Activated CD4-positive, alpha-beta T cell treated with anti-CD3 and anti-CD28 coated beads, Interleukin-2, amount 50 U/mL, for 1 hour (primary cell): ENCODE results near the gene NAT14.
A peak's percentile ranks its signal among the peaks of the same experiment; 100 is the strongest.
"Not testable (repeated sequence)": the region's sequence is repeated elsewhere in the genome, so short reads cannot be mapped to it uniquely, and the experiment has no call there.

Experiments
- DNase-seq: peaks from one replicate; pipeline ENCODE4 v3.0.0-alpha.2; 2020

Gene NAT14

GRCh38 chr19:55487924-55488687 is 3.1 kb downstream of the NAT14 start, which contains the start of gene SSC5D:
SSC5D (plus strand) TSS chr19:55488436; CDS start chr19:55488590, 154 bp downstream.
- DNase-seq, result no peak

DNA sequence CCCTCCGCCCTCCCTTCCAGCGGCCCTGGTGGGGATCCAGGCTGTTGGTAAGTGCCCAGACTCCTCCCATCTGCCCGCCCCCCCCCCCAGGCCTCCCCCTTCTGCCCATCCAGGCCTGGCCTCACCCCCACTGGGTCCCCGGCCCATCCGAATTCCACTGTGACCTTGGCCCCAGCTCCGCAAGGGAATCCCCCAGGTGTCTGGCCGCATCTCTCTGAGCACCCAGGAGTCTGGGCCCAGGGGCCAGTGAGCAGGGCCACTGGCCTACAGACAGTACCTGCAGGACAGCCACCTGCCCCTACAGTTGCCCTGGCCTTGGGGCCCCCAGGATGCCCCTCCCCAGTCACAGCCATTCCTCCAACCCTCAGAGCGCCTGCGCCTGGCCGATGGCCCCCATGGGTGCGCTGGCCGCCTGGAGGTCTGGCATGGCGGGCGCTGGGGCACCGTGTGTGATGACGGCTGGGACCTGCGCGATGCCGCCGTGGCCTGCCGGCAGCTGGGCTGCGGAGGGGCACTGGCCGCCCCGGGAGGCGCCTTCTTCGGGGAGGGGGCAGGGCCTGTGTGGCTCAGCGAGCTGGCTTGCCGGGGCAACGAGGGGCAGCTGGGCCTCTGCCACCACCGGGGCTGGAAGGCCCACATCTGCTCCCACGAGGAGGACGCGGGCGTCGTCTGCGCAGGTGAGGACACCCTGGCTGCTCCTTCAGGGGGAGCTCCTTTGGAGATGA is 4.2 kb downstream of the NAT14 start:
- DNase-seq, result no peak

- DNase-seq, result no peak
Observed at GRCh38 chr19:55489711-55490477, 4.9 kb downstream of the NAT14 start.

GRCh38 chr19:55490478-55491432 is 5.8 kb downstream of the NAT14 start:
- DNase-seq, result no peak

DNA sequence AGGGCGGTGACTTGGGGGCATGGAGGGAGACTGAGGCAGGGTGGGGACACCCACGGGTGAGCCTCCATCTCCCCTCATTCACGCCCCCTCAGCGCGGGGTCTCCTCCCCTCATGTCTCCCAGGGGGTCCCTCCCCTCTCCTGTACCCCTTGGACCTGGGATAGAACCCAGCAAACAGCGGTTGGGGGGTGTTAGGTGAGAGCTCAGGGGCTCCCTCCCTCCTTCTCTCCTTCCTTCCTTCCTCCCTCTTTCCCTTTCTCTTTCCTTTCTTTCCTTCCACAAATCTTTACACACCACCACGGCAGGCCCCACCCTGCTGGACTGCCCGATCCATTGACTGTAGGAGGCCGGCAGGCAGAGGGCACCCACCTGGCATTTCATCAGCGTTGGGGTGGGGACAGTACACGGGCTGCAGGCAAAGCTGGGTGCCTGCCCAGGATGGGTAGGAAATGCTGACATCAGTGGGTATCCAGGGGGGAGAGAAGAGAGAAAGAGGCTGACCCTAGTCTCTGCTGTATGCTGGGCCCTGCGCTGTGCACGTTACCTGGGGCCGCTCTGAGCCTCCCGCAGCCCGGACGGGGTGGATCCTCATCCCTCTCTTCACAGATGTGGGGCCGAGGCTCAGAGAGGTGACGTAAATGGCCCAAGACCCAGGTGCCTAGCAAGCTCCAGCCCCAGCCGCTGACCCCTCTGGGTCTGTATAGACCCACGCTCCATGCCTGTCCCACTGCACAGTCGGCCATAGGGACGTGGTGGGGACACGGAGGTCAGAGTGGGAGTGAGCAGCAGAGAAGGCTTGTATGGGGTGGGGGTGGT is 6.8 kb downstream of the NAT14 start:
- DNase-seq, result no peak

DNA sequence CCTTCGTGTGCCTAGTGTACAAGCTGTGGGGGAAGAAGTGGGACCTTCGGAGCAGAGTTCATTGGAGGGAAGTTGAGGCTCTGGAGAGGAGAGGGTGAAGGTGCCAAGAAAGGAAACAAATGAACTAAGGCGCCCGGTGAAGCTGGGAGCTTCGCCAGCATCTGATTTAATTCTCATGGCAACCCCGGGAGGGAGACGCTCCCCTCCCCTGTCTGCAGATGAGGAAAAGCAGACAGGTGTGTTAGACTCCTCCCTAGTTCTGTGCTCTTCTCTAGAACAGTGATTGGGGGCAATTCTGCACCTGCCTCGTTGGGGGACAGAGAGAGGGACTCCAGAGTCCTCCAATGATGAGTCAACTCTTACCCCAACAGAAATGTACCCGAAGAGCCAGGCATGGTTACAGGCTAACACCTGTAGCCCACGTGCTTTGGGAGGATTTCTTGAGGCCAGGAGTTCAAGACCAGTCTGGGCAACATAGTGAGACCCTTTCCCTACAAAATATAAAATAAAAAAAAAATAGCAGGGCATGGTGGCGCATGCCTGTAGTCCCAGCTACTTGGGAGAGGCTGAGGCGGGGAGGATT is 7.5 kb downstream of the NAT14 start:
- no peak for DNase-seq

DNA sequence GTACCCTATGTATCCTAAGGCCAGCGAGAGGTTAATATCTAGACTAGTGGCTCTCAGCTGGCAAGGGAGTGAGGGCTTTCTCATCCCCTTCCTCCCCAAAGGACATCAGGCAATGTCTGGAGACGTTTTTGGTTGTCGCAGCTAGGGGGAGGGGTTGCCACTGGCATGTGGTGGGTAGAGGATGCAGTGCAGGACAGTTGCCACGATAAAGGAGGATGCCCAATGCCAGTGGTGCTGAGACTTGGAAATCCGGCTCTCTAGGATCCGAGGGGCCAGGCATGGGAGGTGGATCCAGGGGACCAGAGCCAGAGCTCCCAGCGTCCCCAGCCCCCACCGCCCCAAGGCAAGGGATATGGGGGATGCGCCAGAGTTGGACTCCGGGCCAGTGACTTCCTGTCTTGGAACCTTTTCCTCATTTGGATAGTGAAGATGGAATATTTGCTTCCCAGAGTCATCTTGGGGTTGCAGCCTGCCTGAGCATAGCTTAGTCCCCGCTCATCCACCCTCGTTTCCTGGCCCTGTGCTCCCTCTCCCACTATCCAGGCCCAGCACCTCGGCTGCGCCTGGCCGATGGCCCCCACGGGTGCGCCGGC is 8.2 kb downstream of the NAT14 start:
- DNase-seq, result no peak

GRCh38 chr19:55493645-55494171 is 8.7 kb downstream of the NAT14 start:
- DNase-seq, result no peak

DNA sequence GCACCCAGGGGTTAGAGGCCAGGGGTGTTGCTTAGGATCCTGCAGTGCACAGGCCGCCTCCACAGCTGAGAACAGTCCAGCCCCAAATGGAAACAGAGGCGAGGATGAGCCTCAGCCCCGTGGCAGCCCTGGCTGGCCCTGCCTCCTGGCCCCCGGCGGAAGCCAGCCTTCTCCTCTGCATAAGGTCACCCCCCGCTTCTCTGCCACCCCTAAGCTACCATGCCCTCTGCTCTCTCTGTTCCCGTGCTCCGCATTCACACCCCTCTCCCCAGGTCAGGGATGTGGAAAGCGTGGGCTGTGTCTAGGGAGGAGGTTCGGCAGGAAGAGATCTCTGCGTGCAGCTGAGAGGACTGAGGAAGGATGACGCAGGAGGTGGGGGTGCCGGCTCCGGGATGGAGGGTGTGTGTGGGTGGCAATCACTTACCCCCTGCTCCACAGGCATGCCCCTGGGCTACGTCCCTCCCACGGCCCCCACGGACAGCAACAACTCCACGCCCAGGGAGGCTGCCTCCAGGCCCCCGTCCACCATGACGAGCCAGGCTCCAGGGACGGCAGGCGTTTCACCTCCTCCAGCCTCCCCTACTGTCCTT is 9.3 kb downstream of the NAT14 start:
- no peak for DNase-seq

DNA sequence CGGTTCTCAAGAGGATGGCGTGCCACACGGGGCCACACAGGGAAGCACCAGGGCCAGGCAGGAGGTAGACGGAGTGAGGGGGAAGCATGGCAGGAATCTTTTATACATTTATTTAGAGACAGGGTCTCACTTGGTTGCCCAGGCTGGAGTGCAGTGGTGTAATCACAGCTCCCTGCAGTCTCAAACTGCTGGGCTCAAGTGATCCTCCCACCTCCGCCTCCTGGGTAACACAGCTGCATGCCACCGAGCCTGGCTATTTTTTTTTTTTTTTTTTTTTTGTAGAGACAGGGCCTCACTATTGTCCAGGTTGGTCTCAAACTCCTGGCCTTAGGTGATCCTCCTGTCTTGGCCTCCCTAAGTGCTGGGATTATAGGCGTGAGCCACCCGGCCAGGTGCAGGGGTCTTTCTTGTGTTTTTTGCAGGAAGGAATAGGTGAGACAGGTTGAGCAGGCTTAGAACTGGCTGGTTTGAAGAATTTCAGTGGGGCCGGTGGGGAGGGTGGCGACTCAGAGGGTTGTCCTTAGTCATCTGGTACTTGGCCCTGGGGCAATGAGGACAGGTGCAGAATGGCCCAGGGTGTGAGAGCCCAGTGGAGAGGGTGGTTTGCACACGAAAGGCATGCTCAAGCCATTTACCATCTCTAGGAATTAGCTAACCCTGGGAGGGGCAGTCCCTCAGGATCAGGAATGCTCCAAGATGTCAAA is 10.8 kb downstream of the NAT14 start:
- DNase-seq, result no peak

- not testable (repeated sequence) for DNase-seq
Observed at GRCh38 chr19:55496820-55497219, 11.8 kb downstream of the NAT14 start.

DNA sequence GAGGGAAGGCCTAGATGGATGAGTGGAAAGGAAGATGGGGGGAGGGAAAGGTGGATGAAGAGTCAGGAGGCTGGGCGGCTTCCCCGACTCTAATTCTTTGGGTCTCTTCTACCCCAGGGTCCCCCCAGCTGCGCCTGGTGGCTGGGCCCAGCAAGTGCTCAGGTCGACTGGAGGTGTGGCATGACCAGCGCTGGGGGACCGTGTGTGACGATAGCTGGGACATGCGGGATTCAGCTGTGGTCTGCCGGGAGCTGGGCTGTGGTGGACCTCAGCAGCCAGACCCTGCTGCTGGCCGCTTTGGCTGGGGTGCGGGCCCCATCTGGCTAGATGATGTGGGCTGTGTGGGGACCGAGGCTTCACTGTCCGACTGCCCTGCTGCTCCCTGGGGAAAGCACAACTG is 12.8 kb downstream of the NAT14 start:
- no peak for DNase-seq

DNA sequence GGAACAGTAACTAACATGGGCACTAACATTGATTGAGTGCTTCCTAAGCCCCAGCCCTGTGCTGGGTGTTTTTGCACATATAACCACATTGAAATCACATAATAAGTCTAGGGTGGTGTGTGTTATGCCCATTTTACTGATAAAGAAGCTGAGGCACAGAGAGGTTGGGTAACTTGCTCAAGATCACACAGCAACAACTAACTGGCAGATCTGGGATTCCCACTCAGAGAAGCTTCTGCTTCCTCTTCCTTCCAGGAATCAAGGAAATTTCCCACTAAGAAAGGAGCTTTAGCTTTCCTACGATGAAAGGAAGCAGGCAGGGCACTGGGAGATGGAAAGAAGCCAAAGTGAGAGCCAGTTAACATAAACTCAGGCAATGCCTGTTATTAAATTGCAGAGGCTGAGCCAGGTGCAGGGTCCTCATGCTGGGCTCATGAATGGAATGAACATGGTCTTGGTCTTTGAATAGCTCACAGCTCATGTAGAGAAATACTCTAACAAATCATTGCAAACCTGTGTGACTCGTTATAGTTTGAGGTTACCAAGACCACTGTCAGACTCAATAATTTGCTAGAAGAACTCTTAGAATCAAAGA is 13.4 kb downstream of the NAT14 start:
- no peak for DNase-seq

DNA sequence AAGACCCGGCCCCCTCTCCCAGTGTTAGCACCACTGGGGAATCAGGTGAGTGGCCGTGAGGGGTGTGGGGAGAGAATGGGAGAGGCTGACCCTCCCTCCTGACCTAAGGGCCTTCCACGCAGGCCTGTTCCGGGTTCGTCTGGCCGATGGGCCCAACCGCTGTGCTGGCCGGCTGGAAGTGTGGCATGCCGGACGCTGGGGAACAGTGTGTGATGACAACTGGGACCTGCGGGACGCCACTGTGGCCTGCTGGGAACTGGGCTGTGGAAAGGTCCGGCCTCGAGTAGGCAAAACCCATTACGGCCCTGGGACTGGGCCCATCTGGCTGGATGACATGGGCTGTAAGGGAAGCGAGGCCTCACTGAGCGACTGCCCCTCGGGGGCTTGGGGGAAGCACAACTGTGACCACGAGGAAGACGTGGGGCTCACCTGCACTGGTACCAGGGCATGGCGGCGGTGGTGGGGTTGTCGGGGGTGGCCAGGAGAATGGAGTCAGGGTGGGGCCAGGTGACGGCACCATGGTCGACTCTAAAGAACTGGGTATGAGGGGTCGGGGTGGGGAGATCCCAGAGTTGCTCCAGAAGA is 15.5 kb downstream of the NAT14 start:
- no peak for DNase-seq

GRCh38 chr19:55502197-55502952 is 17.4 kb downstream of the NAT14 start:
- no peak for DNase-seq

GRCh38 chr19:55503157-55503501 is 18.1 kb downstream of the NAT14 start:
- DNase-seq, result no peak

- peak; percentile 93 for DNase-seq
Observed at GRCh38 chr19:55503502-55504251, 18.7 kb downstream of the NAT14 start.
